NCI-H146 treated with DMSO at 0.1 percent for 48 hours (cell line): Measurements from ENCODE around the gene TMEM140.
"Not testable (repeated sequence)": the region's sequence is repeated elsewhere in the genome, so short reads cannot be mapped to it uniquely, and the experiment has no call there.

Experiments
- DNase-seq: peaks from one replicate; lab custom pipeline; 2025; ENCODE audit not compliant: unreplicated experiment; lab: John Stamatoyannopoulos, UW

TMEM140 gene

GRCh38 chr7:135211946-135212685, 64.2 kb downstream of the TMEM140 start:
- DNase-seq = not testable (repeated sequence)

DNA sequence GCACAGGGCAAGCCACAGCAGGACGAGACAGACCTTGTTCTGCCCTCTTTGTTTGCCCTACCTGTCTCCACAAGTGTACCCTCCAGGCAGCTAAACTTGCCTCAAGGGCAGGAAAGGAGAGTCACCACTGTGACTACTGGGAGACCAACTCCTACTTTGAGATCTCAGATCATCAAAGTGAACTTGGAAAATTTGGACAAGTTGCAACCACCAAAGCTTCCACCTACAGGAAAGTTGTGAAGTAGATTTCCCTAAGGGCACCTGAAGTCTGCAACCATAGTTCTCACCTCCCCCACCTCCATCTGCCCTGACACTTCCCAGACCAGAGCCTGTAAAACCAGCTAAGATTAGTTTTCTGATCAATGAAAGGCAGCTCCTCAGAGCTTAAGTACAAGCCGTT, 66.0 kb downstream of the TMEM140 start:
- DNase-seq = no peak

- DNase-seq = no peak
These were observed 67.3 kb downstream of the TMEM140 start for GRCh38 chr7:135215180-135215579.

- DNase-seq = no peak
These were observed 67.8 kb downstream of the TMEM140 start for GRCh38 chr7:135215698-135216097.
